Measurements from ENCODE around the gene ALDH3B1.

ALDH3B1 gene

DNA sequence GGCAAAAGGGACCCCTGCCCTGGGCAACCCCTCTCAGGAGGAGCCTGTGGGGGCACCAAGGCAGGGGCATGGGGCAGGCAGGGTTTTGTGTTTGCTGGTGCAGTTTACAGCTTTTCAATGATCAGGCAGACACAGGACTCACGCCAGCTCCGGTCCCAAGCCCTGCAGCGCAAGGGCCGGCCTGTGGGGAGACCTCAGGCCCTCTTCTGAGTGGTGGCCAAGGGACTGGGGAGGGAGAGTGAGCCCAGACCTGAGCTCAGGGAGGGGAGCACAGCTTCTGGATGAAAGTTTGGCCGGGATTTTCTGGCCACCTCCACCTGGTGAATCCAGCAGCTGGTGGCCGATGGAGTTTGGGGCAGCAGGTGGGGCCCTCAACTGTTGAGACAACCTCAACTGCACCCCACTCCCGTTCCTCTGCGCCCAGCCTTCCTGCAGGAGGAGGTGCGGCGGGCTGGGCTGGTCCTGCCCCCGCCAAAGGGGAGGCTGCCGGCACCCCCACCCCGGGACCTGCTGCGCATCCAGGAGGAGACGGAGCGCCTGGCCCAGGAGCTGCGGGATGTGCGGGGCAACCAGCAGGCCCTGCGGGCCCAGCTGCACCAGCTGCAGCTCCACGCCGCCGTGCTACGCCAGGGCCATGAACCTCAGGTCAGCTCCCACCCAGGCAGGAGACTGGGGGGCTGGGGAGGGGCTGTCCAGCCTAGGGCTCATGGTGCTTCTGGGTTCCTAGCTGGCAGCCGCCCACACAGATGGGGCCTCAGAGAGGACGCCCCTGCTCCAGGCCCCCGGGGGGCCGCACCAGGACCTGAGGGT lies 32.3 kb downstream of the ALDH3B1 start:
- in situ Hi-C loops (cut with MboI; ENCODE audit: low sequenced_read_pairs): no loop called here

DNA sequence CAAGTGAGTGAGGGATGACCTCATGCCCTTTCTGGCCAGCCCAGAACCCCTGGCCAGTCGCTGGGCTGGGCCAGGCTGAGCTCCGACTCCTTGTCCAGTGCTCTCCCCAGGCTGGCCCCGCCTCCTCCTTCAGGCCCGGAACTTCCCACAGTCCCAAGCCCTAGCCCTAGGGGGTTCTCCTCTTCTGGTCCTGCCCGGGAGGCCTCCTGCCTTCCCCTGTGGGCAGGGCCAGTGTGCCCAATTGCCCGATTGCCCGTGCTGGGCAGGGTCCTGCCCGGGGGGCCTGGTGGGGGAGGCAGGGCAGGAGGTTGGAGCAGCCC lies 32.9 kb downstream of the ALDH3B1 start:
- in situ Hi-C loops (cut with MboI; ENCODE audit: low sequenced_read_pairs): no loop called here

DNA sequence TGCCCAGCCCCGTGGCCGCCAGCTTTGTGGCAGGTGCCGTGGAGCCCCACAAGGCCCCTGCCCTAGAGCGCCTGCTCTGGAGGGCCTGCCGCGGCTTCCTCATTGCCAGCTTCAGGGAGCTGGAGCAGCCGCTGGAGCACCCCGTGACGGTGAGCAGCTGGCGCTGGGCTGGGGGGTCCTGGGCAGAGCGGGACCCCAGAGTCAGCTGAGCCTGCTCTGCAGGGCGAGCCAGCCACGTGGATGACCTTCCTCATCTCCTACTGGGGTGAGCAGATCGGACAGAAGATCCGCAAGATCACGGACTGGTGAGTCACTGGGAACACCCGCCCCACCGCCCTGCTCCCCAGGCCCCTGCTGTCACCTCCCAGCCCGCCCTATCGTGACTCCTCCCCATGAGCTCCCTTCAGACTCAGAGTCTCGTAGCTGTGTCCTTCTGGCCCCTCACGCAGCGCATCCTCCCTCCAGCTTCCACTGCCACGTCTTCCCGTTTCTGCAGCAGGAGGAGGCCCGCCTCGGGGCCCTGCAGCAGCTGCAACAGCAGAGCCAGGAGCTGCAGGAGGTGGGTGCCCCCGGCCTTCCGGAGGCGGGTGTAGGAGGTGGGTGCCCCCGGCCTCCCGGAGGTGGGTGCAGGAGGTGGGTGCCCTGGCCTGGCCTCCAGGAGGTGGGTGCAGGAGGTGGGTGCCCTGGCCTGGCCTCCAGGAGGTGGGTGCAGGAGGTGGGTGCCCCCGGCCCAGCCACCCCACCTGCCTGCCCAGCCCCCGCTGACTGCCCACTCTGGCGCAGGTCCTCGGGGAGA lies 33.4 kb downstream of the ALDH3B1 start:
- in situ Hi-C loops (cut with MboI; ENCODE audit: low sequenced_read_pairs): no loop called here

DNA sequence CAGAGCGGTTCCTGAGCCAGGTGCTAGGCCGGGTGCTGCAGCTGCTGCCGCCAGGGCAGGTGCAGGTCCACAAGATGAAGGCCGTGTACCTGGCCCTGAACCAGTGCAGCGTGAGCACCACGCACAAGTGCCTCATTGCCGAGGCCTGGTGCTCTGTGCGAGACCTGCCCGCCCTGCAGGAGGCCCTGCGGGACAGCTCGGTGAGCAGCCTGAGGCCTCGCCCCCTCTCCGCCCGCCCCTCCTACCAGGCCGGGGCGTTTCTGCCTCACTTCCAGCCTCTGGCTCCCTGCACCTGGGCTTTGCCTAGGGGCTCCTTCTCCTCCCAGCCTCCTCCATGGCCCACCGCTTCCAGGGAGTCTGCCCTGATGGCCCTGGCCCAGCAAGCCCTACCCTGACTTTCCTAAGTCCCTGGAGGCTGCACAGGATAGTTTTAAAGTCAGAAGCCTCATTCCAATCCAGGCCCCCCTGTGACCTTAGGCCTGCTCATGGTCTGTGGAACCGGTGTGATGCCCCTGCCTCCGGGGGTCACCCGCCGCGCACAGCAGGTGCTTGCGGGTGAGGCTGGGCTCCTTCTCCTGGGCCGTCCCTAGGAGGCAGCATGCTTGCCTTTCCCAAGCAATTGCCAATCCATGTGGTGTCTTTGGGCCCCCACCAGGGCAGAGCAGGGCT lies 34.2 kb downstream of the ALDH3B1 start:
- in situ Hi-C loops (cut with MboI; ENCODE audit: low sequenced_read_pairs): no loop called here

DNA sequence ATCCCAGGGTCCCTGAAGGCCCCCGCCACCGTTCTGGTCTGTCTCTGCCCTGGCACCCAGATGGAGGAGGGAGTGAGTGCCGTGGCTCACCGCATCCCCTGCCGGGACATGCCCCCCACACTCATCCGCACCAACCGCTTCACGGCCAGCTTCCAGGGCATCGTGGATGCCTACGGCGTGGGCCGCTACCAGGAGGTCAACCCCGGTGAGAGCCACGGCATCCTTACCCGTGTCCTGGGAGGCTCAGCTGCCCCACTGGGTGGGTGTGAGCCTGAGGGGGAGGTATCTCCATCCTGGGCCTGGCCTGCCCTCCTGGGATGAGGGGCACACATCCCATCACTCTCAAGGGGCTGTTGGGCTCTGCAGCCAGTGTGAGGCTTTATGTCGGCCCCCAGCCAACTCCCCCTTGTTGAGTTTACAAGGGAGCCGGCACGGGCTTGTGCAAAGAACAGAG lies 34.8 kb downstream of the ALDH3B1 start:
- in situ Hi-C loops (cut with MboI; ENCODE audit: low sequenced_read_pairs): no loop called here

DNA sequence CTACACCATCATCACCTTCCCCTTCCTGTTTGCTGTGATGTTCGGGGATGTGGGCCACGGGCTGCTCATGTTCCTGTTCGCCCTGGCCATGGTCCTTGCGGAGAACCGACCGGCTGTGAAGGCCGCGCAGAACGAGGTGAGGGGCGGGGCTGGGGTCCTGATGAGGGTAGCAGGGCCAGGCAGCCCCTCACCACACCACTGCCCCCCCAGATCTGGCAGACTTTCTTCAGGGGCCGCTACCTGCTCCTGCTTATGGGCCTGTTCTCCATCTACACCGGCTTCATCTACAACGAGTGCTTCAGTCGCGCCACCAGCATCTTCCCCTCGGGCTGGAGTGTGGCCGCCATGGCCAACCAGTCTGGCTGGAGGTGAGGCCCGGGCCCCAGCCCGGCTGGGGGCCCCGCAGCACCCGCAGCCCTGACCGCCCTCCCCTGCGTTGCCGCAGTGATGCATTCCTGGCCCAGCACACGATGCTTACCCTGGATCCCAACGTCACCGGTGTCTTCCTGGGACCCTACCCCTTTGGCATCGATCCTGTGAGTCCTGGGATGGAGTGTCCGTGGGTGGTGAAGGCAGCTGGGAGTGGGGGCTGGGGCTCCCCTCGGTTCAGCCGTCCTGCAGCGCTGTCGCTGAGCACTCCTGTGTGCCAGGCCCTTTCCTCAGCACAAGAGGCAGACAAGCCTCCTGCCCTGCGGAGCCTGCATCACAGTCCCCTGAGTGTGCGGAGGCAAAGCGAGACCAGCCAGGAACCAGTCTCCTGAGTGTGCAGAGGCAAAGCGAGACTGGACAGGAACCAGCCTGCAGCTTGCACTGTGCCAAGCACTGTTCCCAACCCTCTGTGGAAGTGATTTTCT lies 37.5 kb downstream of the ALDH3B1 start:
- in situ Hi-C loops (cut with MboI; ENCODE audit: low sequenced_read_pairs): no loop called here

DNA sequence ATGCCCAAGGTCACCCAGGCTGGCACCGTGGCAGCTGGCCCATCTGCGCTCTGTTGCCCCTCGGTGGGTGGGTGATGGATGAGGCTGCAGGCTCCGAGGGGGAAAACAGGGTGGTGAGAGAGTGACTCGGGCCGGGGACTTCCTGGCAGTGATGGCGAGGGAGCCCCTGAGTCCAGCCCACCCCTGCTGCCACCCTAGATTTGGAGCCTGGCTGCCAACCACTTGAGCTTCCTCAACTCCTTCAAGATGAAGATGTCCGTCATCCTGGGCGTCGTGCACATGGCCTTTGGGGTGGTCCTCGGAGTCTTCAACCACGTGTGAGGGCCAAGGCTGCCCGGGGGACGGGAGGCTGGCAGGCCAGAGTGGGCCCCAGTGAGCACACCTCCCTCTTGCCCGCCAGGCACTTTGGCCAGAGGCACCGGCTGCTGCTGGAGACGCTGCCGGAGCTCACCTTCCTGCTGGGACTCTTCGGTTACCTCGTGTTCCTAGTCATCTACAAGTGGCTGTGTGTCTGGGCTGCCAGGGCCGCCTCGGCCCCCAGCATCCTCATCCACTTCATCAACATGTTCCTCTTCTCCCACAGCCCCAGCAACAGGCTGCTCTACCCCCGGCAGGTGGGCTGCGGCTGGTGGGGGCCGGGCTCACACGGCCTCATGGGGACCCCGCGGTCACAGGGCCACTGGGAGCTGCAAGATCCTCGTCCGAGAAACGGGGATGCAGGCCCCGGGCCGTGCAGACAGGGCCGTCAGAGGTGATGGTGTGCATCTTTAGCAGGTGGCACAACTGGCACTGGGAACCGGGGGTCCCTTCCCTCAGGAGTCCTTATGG lies 38.8 kb downstream of the ALDH3B1 start:
- in situ Hi-C loops (cut with MboI; ENCODE audit: low sequenced_read_pairs): no loop called here

DNA sequence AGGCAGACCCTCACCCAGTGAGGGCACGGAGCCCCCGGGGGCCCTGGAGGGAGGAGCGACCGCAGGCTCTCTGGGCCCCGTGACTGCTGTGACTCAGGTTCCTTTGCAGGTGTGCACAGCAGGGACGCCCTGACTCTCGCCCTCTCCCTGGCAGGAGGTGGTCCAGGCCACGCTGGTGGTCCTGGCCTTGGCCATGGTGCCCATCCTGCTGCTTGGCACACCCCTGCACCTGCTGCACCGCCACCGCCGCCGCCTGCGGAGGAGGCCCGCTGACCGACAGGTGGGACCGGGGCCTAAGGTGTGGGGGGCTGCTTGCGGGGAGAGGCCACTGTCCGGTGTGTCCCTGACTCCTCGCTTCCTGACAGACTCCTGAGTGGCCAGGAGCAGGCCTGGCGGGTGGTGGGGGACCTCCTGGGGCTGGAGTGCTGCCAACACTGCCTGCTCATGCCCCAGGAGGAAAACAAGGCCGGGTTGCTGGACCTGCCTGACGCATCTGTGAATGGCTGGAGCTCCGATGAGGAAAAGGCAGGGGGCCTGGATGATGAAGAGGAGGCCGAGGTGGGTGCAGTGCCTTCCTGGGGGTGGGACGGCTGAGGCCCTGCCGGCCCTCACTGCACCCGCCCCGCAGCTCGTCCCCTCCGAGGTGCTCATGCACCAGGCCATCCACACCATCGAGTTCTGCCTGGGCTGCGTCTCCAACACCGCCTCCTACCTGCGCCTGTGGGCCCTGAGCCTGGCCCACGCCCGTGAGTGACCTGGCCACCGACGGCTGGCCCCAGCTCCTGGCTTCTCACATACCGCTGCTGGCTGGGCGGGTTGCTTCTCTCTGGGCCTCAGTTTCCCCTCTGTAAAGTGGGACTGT lies 39.6 kb downstream of the ALDH3B1 start:
- in situ Hi-C loops (cut with MboI; ENCODE audit: low sequenced_read_pairs): no loop called here

DNA sequence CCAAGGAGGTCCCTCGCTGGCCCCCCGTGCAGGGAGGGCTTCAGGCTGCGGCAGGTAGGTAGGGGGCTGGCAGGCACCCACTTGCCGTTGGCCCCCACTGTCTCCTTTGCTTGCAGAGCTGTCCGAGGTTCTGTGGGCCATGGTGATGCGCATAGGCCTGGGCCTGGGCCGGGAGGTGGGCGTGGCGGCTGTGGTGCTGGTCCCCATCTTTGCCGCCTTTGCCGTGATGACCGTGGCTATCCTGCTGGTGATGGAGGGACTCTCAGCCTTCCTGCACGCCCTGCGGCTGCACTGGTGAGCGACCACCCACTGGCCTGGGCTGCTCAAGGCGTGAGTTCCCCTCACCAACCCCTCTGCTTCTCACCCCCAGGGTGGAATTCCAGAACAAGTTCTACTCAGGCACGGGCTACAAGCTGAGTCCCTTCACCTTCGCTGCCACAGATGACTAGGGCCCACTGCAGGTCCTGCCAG lies 40.3 kb downstream of the ALDH3B1 start:
- in situ Hi-C loops (cut with MboI; ENCODE audit: low sequenced_read_pairs): no loop called here

DNA sequence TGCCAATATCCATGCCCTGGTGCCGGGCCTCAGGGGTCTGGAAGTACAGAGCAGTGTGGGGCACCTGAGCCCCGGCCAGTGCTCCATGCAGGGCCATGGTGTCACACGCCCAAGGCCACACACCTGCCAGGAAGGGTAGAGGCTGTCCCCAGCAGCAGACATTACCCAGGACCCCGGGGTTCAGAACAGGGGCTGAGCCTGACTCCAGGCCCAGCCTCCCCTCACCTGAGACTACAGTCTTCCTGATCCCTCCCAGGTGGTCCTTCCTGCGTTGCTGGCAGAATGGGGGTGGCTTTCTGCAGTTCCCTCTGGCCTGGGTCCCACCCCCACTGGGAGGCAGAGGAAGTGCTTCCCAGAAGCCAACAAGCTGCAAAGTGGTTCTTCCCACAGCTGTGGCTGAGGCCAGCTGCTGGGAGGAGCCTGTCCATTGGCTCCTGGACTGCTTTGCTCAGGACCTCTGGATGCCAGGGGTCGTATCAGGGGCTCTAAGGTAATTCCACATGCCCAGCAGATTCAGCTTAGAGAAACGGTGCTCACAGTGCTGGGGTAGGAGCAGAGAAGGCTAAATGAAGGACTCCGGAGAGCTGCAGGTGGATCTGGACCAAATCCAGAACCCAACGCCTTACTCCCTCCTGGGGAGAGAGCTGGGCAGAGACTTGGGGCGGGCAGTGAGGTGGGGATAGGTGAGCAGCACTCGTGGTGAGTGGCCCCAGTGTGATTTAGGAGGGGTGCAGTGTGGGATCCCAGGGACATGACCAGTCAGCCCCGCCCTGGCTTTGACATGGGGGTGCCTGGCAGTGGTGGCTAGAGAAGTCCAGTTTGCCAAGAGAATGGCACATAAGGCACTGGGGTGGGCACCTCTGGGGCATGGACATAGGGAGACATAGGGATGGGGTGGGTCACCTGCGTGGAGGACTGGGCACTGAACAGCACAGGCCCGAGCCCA lies 41.3 kb downstream of the ALDH3B1 start:
- in situ Hi-C loops (cut with MboI; ENCODE audit: low sequenced_read_pairs): no loop called here

DNA sequence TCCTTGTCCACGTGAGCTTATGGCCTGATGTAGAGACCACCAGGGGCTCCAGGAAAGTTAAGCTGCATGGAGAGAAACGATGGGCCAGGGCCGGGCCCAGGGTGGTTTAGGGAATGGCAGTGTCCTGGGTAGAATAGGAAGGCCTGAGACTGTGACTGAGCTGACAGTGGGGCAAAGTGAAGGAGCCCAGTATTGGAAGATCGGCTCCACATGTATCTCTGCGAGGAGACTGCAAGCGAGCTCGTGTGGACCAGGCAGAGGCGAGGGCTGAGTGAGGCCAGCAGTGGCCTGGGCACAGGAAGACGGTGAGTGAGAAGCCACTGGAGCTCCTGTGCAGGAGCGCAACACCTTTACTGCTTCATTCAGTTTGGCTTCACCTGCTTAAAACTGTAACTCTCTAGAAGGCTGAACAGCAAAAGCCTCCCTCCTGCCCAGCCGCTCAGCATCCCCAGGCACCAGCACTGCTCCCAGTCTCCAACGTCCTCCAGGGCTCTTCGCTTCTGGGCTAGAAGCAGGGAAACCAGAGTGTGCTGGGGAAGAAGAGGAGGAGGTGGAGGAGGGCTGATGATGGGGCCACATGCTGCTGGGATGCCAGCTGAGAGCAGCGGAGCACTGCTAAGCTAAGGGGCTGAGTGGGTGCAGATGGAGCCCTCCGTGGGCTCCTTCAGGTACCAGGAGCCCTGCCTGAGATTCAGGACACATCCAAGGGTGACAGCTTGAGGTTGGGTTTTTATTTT lies 42.2 kb downstream of the ALDH3B1 start:
- in situ Hi-C loops (cut with MboI; ENCODE audit: low sequenced_read_pairs): no loop called here

DNA sequence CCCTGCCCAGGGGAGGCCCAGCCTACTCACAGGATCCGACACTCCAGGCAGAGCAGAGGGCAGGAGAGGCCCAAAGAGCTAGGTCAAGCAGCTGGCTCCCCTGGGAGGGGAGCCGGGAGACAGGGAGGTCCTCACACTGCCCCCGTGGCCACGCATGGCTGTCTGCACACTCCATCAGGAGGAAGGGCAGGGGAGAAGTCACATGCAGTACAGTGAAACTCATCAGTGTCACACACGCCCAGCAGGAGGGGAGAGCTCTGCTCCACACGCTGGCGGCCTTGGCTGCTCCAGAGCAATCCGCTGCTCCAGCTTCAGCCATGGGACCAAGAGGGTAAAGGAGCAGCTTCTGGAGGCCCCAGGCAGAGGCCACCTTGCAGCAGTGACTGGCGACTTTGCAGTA lies 43.0 kb downstream of the ALDH3B1 start:
- in situ Hi-C loops (cut with MboI; ENCODE audit: low sequenced_read_pairs): no loop called here

DNA sequence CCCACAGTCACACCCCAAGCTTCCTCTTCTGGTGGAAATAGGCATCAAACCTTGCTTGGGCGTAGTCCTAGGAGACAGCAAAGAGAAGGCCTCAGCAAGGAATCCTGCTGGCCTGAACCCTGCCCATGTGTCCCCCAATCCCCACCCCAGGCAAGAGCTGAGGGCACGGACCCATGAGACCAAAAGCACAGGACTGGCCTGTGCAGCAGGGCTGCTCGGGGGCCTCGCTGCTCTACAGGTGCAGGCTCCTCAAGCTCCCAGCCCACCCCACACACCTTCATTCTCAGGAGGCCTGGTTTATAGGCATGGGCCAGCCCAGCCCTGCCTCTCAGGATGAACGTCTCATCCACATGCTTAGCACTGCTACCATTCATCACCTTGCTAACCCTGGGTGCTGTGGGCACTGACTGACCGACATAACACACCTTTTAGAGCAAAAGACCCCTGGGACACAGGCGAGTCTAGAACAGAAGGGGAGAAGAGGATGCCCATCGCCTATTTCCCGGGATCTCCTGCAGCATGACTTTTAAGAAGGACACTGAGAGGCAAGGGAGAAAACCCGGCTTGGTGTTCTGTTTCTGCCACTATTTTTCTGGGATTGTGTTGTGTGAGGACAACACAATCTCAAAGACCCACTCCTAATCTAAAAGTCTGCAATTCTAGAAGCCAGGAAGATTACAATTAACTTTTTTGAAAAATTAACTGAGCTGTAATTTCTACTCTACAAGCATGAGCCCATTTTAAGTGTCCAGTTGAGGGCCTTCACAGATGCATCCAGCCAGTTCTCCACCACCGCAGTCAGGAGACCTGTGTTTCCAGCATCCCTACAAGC lies 44.1 kb downstream of the ALDH3B1 start:
- in situ Hi-C loops (cut with MboI; ENCODE audit: low sequenced_read_pairs): no loop called here

DNA sequence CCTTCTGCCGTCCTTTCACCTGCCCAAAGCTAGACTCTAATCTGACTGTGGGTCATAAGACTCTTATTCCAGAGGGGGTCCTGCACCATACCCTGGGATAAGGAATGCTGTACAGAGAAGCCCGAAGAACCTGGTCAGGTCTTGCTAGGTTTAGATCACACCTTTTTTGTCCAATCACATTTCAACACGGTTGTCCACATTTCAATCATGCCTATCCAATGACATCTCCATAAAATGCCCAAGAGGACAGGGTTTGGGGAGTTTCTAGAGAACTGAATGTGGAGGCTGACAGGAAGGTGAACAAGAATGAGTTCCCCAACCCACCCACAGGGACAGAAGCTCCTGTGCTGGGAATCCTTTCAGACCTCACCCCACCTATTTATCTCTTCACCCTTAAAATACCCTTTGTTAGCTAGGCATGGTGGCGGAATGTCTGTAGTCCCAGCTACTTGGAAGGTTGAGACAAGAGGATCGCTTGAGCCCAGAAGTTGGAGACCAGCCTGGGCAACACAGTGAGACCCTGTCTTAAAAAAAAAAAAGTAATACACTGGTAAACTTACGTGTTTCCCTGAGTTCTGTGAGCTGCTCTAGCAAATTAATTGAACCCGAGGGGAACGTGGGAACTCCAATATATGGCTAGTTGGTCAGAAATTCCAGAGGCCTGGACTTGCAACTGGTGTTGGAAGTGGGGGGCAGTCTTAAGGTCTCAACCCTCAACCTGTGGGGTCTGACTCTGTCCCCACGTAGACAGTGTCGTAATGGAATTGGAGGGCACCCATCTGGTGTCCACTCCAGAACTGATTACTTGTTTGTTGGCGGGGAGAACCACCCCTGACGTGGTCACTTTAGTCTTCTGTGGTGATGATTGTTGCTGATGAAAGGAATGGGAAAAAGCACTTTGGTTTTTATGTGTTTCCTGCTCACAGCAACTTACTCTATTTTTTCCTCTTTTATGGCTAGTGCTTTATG lies 46.5 kb downstream of the ALDH3B1 start:
- in situ Hi-C loops (cut with MboI; ENCODE audit: low sequenced_read_pairs): no loop called here

DNA sequence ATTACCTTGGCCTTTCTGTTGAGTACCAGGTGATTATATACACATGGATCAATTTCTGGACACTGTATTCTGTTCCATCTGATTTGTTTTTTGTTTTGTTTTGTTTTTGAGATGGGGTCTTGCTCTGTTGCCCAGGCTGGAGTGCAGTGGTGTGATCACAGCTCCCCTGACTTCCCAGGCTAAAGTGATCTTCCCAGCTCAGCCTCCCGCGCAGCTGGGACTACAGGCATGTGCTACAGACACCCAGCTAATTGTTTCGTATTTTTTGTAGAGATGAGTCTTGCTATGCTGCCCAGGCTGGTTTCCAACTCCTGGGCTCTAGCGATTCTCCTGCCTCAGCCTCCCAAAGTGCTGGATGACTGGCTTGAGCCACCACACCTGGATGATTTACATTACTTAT lies 47.7 kb downstream of the ALDH3B1 start:
- in situ Hi-C loops (cut with MboI; ENCODE audit: low sequenced_read_pairs): no loop called here
